ENCODE measurements around the gene PSMD4.

PSMD4 gene

GRCh38 chr1:151213560-151213959 lies 41.0 kb upstream of the PSMD4 start:
- Histone ChIP-seq H3K27ac (ENCODE audit: low read length) (no peak overlapping the region), H4K20me1 (ENCODE audit: insufficient read depth, low read length) (peaks cover 54% of the 10 kb centered on the region), H3K79me2 (ENCODE audit: low read length) (peaks cover 100% of the 10 kb centered on the region), H2AFZ (ENCODE audit: low read depth, low read length) (no peak overlapping the region), H3K27me3 (ENCODE audit: low read depth, low read length) (no peaks in the 10 kb centered on the region), H3K4me2 (ENCODE audit: low read length) (no peak overlapping the region), H3K4me1 (ENCODE audit: low read length) (peaks cover 16% of the 10 kb centered on the region), H3K9me3 (ENCODE audit: insufficient read depth, low read length) (no peaks in the 10 kb centered on the region), H3K9ac (ENCODE audit: low read length) (no peak overlapping the region), H3K36me3 (replicated peaks; ENCODE audit: low read depth, low read length) (peaks cover 30% of the 10 kb centered on the region), H3K4me3 (ENCODE audit: low read length) (no peak overlapping the region)
- TF ChIP-seq EZH2phosphoT487 (IDR thresholded peaks at IDR 0.05; ENCODE audit: low read depth), result no peak
- TF ChIP-seq CTCF (IDR thresholded peaks at IDR 0.05; ENCODE audit: low read depth, low read length), result no peak

- Histone ChIP-seq H3K27ac (ENCODE audit: low read length) (no peak overlapping the region), H3K79me2 (ENCODE audit: low read length) (peaks cover 84% of the 10 kb centered on the region), H4K20me1 (ENCODE audit: insufficient read depth, low read length) (peaks cover 37% of the 10 kb centered on the region), H3K4me2 (ENCODE audit: low read length) (no peak overlapping the region), H3K4me1 (ENCODE audit: low read length) (no peaks in the 10 kb centered on the region), H3K9me3 (ENCODE audit: insufficient read depth, low read length) (no peaks in the 10 kb centered on the region), H3K4me3 (ENCODE audit: low read length) (no peak overlapping the region), H2AFZ (ENCODE audit: low read depth, low read length) (no peak overlapping the region), H3K9ac (ENCODE audit: low read length) (no peak overlapping the region), H3K27me3 (ENCODE audit: low read depth, low read length) (no peaks in the 10 kb centered on the region), H3K36me3 (replicated peaks; ENCODE audit: low read depth, low read length) (peaks cover 32% of the 10 kb centered on the region)
- TF ChIP-seq CTCF (IDR thresholded peaks at IDR 0.05; ENCODE audit: low read depth, low read length), result no peak
These were observed 32.9 kb upstream of the PSMD4 start for GRCh38 chr1:151221616-151222015.

- no peak for TF ChIP-seq EZH2phosphoT487 (IDR thresholded peaks at IDR 0.05; ENCODE audit: low read depth)
- no peak for TF ChIP-seq CTCF (IDR thresholded peaks at IDR 0.05; ENCODE audit: low read depth, low read length)
- Histone ChIP-seq H3K9ac (ENCODE audit: low read length) (no peak overlapping the region), H3K4me1 (ENCODE audit: low read length) (no peaks in the 10 kb centered on the region), H3K9me3 (ENCODE audit: insufficient read depth, low read length) (no peaks in the 10 kb centered on the region), H3K4me3 (ENCODE audit: low read length) (no peak overlapping the region), H4K20me1 (ENCODE audit: insufficient read depth, low read length) (peaks cover 35% of the 10 kb centered on the region), H3K27ac (ENCODE audit: low read length) (no peak overlapping the region), H2AFZ (ENCODE audit: low read depth, low read length) (no peak overlapping the region), H3K79me2 (ENCODE audit: low read length) (peaks cover 80% of the 10 kb centered on the region), H3K4me2 (ENCODE audit: low read length) (no peak overlapping the region), H3K36me3 (replicated peaks; ENCODE audit: low read depth, low read length) (peaks cover 35% of the 10 kb centered on the region), H3K27me3 (ENCODE audit: low read depth, low read length) (no peaks in the 10 kb centered on the region)
These were observed 32.4 kb upstream of the PSMD4 start for GRCh38 chr1:151222130-151222529.

GRCh38 chr1:151235235-151235634 lies 19.3 kb upstream of the PSMD4 start:
- H3K36me3 ChIP-seq (replicated peaks; ENCODE audit: low read depth, low read length), result peaks cover 80% of the 10 kb centered on the region
- no peak overlapping the region for H3K9ac ChIP-seq (ENCODE audit: low read length)
- peaks cover 14% of the 10 kb centered on the region for H4K20me1 ChIP-seq (ENCODE audit: insufficient read depth, low read length)
- peaks cover 18% of the 10 kb centered on the region for H3K4me1 ChIP-seq (ENCODE audit: low read length)
- no peaks in the 10 kb centered on the region for H3K9me3 ChIP-seq (ENCODE audit: insufficient read depth, low read length)
- H2AFZ ChIP-seq (ENCODE audit: low read depth, low read length), result no peak overlapping the region
- peaks cover 12% of the 10 kb centered on the region for H3K79me2 ChIP-seq (ENCODE audit: low read length)
- H3K4me2 ChIP-seq (ENCODE audit: low read length), result no peak overlapping the region
- H3K4me3 ChIP-seq (ENCODE audit: low read length), result no peak overlapping the region
- TF ChIP-seq CTCF (IDR thresholded peaks at IDR 0.05; ENCODE audit: low read depth, low read length) (no peak), EZH2phosphoT487 (IDR thresholded peaks at IDR 0.05; ENCODE audit: low read depth) (no peak)
- H3K27me3 ChIP-seq (ENCODE audit: low read depth, low read length), result no peaks in the 10 kb centered on the region
- H3K27ac ChIP-seq (ENCODE audit: low read length), result no peak overlapping the region
